ENCODE results near the gene VWA5B2. TPM values are rescaled to one million over a fixed set of nuclear protein-coding genes. Genes with fewer than 3 reads are reported as not detected.

Gene VWA5B2
- total RNA-seq, 2 experiments from 2014 or later = not detected

DNA sequence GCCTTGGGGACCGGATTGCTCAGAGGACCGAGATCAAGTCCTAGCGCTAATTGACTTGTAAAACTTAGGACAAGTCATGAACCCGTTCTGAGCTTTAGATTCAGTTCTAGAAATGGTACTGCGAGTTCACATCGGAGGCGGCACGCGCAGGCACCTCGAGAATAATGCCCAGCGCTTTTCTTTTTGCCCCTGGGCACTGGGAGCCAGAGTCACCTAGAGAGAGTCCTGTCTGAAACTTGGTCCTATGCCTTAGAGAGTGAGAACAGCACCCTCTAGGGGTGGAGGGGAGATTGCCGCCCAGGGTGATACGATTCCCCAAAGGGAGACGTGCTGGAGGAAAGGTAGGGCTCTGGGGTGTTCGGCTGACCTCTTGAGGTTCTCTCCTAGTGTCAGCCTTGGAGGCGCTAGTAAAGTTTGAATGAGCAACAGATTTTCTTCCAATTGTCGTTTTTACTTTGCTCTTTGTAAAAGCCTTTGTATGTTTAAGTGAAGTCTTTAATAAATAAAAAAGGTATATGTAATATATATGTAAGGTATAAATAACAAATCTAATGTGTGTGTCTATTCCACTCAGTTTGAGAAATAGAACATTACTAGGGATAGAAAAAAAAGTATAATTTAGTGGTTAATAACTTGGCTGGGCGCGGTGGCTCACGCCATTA, 20.9 kb downstream of the VWA5B2 start:
- Mint-ChIP-seq H3K4me1 (peaks cover 15% of the 10 kb centered on the region), H3K36me3 (ENCODE audit: low read depth) (no peaks in the 10 kb centered on the region), H3K4me3 (peak overlapping the region; percentile 83), H3K27ac (peak overlapping the region; percentile 89), H3K27me3 (no peaks in the 10 kb centered on the region), H3K9me3 (no peaks in the 10 kb centered on the region)
- peak; percentile 90 for DNase-seq
- CTCF ChIA-PET = interaction anchor here (0.6 to 1.4 kb wide), 28 partner anchors 10 to 375 kb away, joined by 3 to 24 read pairs (median 3); partner anchors contain the start of genes ABCF3, EIF2B5 and PARL
- POLR2A ChIA-PET = interaction anchor here (0.8 to 1.9 kb wide), 7 partner anchors 11 to 116 kb away, joined by 3 to 10 read pairs (median 4); partner anchors contain the start of genes CAMK2N2 and EIF2B5

DNA sequence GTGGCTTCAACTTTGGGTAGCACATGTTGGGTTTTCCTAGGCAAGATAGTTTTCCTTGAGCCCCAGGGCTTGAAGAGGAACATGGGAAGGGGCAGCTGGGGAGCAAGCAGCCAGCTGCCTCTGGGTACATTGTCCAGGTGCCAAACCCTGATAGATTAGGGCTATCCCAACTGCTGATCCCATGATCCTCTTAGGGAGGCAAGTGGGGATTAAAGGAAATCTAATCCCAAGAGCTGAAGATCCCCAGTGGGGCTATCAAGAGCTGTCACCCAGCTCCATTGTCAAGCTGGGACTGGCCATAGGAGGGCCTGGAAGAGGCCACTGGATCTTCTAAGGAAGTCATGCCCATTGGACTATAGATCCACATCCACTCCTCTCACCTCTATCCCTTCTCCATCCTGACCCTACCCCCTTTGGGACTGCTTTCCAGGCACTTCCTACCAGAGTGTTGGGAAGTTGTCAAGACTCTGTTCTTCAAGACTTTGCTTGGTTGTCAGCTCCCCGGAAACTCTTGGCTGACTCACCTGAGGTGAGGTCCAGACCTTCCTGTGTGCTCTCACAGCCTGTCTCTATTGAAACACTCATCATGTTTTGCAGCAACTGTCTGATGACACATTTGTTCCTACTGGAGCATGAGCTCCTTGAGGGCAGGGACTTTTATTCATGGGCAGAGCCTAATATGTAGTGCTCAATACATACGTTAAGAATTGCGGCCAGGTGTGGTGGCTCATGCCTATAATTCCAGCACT, 26.1 kb downstream of the VWA5B2 start:
- POLR2A ChIA-PET = interaction anchor here (0.6 to 1.0 kb wide), 3 partner anchors 27 to 620 kb away, joined by 3 to 5 read pairs (median 3); partner anchors contain the start of gene KLHL24

DNA sequence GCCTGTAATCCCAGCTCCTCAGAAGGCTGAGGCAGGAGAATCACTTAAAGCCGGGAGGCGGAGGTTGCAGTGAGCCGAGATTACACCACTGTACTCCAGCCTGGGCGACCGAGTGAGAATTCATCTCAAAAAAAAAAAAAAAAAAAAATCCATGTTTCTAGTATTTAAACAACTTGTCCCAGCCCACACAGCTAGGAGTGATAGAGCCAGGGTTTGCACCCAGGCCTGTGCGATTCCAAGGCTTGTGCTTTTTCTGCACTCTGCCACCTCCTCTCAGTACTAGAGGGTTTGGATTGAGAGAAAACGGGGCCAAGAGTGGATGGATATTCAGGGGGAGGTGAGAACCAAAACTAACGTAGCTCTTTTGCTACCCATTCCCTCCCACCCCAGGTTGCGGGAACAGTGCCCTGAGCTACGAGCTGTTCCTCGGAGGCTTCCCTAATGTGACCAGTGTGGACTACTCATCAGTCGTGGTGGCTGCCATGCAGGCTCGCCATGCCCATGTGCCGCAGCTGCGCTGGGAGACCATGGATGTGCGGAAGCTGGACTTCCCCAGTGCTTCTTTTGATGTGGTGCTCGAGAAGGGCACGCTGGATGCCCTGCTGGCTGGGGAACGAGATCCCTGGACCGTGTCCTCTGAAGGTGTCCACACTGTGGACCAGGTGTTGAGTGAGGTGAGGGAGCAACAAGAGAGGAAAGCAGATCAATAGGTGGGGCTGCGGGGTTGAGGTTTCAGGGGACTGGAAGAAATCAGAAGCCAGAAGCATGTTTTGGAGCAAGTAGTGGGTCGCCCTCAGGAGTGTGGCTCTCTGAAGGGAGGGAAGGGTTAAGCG, 27.9 kb downstream of the VWA5B2 start:
- Mint-ChIP-seq H3K4me3 (no peak overlapping the region), H3K4me1 (peaks cover 20% of the 10 kb centered on the region), H3K27me3 (peaks cover 23% of the 10 kb centered on the region), H3K27ac (no peak overlapping the region), H3K9me3 (no peaks in the 10 kb centered on the region), H3K36me3 (ENCODE audit: low read depth) (peaks cover 5% of the 10 kb centered on the region)
- ChIA-PET POLR2A (no interaction called here), CTCF (interaction anchor here (0.6 to 1.2 kb wide), 3 partner anchors 30 to 362 kb away, joined by 4 to 9 read pairs (median 4); no protein-coding TSS in a partner anchor)
- no peak for DNase-seq

More for the DNA sequence above, 26.1 kb downstream of the VWA5B2 start:
- Mint-ChIP-seq H3K27ac (no peak overlapping the region), H3K36me3 (ENCODE audit: low read depth) (peaks cover 5% of the 10 kb centered on the region), H3K27me3 (peaks cover 14% of the 10 kb centered on the region), H3K9me3 (no peaks in the 10 kb centered on the region), H3K4me3 (no peak overlapping the region), H3K4me1 (peaks cover 10% of the 10 kb centered on the region)
- CTCF ChIA-PET = interaction anchor here (0.6 to 4.5 kb wide), 4 partner anchors 9 to 271 kb away, joined by 3 to 23 read pairs (median 4); no protein-coding TSS in a partner anchor
- DNase-seq = no peak

DNA sequence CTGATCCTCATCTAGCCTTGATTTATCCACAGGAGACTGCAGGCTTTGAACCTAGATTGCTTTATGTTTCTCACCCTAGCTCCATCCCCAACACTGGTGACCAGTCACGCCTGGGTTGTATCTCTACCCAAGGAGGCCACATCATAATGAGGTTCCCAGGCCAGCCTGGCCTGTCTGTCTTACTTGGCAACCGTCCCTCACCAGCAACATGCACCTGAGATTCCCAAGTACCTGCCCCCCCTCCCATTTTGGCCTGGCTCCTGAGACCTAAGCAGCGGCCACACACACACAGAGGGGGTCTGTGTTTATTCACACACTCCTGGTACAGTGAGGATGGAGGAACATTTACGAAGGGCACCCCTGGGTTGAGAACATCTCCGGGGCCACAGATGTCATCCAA, 29.5 kb downstream of the VWA5B2 start:
- no peaks in the 10 kb centered on the region for H3K9me3 Mint-ChIP-seq
- peaks cover 25% of the 10 kb centered on the region for H3K4me1 Mint-ChIP-seq
- peaks cover 33% of the 10 kb centered on the region for H3K27me3 Mint-ChIP-seq
- H3K36me3 Mint-ChIP-seq (ENCODE audit: low read depth) = peaks cover 5% of the 10 kb centered on the region
- DNase-seq = no peak
- H3K4me3 Mint-ChIP-seq = no peak overlapping the region
- ChIA-PET POLR2A (no interaction called here), CTCF (no interaction called here)
- no peak overlapping the region for H3K27ac Mint-ChIP-seq

DNA sequence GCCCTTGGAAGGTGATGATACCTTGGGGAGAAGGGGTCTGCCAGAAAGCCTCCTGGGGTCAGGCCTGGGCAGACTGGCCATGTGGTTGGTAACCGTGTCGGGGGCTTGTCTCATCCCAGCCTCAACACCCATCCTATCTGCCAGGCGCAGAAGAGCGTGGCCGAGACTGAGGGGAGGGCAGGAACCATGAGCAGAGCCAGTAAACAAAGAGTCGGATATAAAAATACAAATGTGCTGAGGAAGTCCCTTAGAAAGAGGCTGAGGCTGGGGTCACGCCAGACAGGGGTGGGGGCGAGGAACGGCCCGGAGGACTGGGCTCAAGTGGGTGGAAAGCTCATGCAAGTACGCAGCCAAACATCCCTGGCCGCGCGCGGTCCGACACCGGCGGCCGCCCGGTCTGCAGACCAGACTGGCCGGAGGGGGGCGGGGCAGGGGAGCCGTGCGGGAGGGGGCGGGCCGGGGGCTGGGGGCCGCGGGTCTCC, 30.1 kb downstream of the VWA5B2 start:
- ChIA-PET POLR2A (interaction anchor here (1.0 to 2.7 kb wide), 2 partner anchors 9 to 19 kb away, joined by 3 to 10 read pairs; partner anchors contain the start of gene EEF1AKMT4), CTCF (interaction anchor here (1.5 kb wide), 1 partner anchor 9 kb away, joined by 6 read pairs; the partner anchor contains the start of gene EEF1AKMT4)
- Mint-ChIP-seq H3K27me3 (peaks cover 33% of the 10 kb centered on the region), H3K4me1 (peaks cover 25% of the 10 kb centered on the region), H3K4me3 (peak overlapping the region; percentile 34), H3K27ac (no peak overlapping the region), H3K9me3 (no peaks in the 10 kb centered on the region), H3K36me3 (ENCODE audit: low read depth) (peaks cover 5% of the 10 kb centered on the region)
- no peak for DNase-seq

DNA sequence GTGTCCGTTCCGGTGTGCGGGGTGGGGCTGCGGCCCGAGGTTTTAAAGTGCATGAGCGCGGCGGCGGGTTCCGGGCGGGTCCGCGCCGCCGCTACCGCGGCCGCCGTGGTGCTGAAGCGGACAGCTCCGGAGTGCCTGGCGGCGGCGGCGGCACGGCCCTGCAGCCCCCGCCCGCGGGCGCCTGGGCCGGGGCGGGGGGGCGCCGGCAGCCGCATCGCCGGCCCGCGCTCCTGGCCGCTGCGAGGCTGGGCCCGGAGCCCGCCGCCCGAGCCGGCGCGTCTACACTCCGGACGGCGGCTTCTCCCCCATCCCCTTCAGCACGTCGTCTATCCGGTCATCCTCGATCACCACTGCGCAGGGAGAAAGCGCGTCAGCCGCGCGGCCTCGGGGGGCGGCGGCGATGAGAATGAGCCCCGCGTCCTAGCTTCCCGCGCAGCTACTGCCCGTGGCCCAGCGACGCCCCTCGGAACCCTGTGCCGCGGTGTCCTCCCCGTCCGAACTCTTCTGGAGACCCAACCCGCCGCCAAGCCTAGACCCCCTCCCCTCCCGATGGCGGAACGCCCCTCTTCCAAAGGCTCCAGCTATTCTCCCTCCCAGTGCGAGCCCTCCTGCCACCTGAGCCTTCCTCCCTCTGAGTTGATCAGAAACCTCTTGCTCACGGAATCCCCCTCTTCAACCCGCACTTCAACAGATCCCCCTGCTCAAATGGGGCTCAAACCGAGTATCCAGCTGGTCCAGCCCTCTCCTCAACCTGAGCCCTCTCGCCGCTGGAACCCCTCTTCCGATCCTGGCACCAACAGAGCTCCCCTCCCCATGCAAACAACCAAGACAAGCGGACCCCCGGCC, 30.7 kb downstream of the VWA5B2 start:
- peak; percentile 43 for DNase-seq

DNA sequence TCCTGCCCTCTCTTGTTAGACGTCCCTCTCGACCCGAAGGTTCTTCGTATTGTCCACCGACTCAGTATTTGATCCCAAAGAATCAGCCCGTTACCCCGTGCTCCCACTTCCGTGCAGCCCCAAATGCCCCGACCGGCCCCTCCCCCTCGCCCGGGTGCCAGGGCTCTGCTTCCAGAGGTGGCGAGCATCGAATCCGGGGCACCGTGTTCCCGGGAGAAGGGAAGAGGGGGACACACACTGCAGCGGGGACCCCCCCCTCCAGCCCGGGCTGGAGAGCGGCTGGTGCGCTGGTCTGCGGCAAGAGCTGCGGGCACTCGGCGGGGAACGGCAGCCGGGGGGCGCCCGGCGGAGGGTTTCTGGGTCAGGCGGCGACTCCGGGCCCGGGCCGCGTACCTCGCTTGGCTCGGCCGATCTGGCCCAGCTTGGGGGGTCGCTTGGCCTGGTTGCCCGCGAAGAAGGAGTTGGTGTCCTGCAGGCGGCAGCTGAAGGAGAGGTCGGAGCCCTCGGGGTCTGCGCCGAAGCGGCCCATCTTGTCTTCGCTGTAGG, 31.4 kb downstream of the VWA5B2 start:
- CTCF ChIA-PET = interaction anchor here (1.5 kb wide), 1 partner anchor 11 kb away, joined by 6 read pairs; the partner anchor contains the start of gene EEF1AKMT4
- no peak overlapping the region for H3K27ac Mint-ChIP-seq
- POLR2A ChIA-PET = interaction anchor here (1.6 to 2.7 kb wide), 2 partner anchors 11 to 375 kb away, joined by 5 to 10 read pairs; partner anchors contain the start of gene EEF1AKMT4

More for the DNA sequence above, 30.7 kb downstream of the VWA5B2 start:
- no peak overlapping the region for H3K27ac Mint-ChIP-seq
- H3K36me3 Mint-ChIP-seq (ENCODE audit: low read depth) = peaks cover 5% of the 10 kb centered on the region
- H3K27me3 Mint-ChIP-seq = peaks cover 39% of the 10 kb centered on the region
- CTCF ChIA-PET = interaction anchor here (1.5 kb wide), 1 partner anchor 10 kb away, joined by 6 read pairs; the partner anchor contains the start of gene EEF1AKMT4
- POLR2A ChIA-PET = interaction anchor here (1.0 to 2.7 kb wide), 3 partner anchors 10 to 375 kb away, joined by 3 to 10 read pairs (median 5); partner anchors contain the start of gene EEF1AKMT4
- peaks cover 25% of the 10 kb centered on the region for H3K4me1 Mint-ChIP-seq
- H3K9me3 Mint-ChIP-seq = no peaks in the 10 kb centered on the region
- peak overlapping the region; percentile 62 for H3K4me3 Mint-ChIP-seq

DNA sequence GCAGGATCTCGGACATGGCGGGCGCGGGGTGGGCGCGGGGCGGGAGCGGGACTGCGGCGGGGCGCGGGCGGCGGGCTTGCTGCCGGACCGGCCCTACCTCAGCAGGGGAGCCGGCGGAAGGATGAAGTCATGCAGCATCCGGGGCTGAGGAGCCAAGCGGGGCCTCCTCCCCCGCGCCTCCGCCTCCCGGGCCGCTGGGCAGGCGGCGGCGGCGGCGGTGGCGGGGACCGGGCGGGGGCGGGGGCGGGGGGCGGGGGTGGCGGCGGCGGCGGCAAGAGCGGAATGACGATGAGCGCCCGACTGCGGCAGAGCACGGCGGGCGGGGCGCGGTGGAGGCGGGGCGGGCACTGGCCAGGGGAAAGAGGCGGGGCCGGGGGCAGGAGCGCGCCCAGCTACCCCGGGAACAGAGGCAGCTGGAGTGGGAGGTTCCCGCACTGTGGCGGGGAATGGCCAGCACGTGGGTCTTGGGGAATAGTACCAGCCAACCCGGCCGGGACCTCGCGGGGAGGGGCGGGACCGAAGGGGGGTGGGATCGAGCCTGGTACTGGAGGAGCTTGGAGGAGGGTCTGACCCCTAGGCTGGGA, 32.0 kb downstream of the VWA5B2 start, which contains the start of gene CAMK2N2:
TSS of gene CAMK2N2 (minus strand) at position 284 of the 584 bp plus-strand sequence. CDS start at position 16, 268 bp downstream.
- Mint-ChIP-seq H3K9me3 (no peaks in the 10 kb centered on the region), H3K4me3 (peak within 1 kb of the TSS; percentile 77), H3K27ac (no peak within 1 kb of the TSS), H3K36me3 (ENCODE audit: low read depth) (peaks cover 5% of the 10 kb centered on the region), H3K4me1 (peaks cover 21% of the 10 kb centered on the region), H3K27me3 (peaks cover 41% of the 10 kb centered on the region)
- CTCF ChIA-PET = interaction anchor here (1.3 kb wide), 1 partner anchor 15 kb away, joined by 3 read pairs; no protein-coding TSS in a partner anchor
- DNase-seq = peak; percentile 59
- POLR2A ChIA-PET = interaction anchor here (1.6 to 2.7 kb wide), 2 partner anchors 11 to 376 kb away, joined by 5 to 10 read pairs; partner anchors contain the start of gene EEF1AKMT4

More for the DNA sequence above, 31.4 kb downstream of the VWA5B2 start:
- no peaks in the 10 kb centered on the region for H3K9me3 Mint-ChIP-seq
- H3K4me3 Mint-ChIP-seq = peak overlapping the region; percentile 62
- peaks cover 41% of the 10 kb centered on the region for H3K27me3 Mint-ChIP-seq
- no peak for DNase-seq
- H3K4me1 Mint-ChIP-seq = peaks cover 21% of the 10 kb centered on the region
- peaks cover 5% of the 10 kb centered on the region for H3K36me3 Mint-ChIP-seq (ENCODE audit: low read depth)

DNA sequence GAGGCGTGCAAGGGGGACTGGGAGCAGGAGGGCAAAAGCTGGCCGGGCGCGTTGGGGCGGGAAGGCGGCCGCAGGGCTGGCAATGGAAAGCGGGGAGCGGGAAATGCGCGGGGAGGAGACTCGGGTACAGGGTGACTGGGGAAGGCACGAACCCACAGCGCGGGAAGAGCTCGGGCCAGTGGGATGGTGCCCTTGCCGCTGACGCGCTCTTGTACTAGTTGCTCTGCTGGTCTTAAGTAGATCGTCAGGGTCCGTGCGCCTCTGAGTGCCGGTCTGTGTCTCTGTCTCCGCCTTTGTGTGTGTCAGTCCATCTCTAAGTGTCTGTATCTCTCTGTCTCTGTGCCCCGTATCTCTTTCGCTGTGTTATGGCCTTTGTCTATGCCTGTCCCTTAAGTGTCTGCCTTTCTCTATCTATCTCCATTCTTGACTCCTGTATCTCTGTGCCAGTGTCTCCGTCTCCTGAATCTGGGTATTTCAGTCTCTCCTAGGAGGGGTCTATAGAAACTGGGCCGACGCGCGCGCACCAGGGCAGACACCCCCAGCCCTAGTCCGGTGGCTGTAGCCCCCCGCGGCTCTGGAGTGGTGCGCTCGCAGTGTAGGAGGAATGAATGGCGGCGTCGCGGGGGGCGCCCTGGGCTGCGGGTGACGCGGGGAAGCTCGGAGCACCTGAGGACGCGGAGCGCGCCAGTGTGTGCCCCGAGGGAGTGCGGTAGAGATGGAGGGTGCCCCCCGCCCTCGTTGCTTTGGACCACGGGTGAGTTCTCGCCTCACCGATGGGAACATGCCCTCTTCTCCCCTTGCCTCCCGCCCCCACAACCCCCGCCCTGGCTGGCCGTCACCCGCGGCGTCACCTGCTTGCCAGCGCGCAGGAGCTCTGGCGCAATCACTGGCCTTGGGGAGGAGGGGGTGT, 32.7 kb downstream of the VWA5B2 start:
- Mint-ChIP-seq H3K4me3 (peak overlapping the region; percentile 77), H3K9me3 (no peaks in the 10 kb centered on the region), H3K27ac (no peak overlapping the region), H3K4me1 (peaks cover 21% of the 10 kb centered on the region), H3K36me3 (ENCODE audit: low read depth) (peaks cover 5% of the 10 kb centered on the region), H3K27me3 (peaks cover 42% of the 10 kb centered on the region)
- DNase-seq = no peak
- ChIA-PET CTCF (interaction anchor here (1.2 to 1.3 kb wide), 2 partner anchors 15 to 34 kb away, joined by 3 to 4 read pairs; no protein-coding TSS in a partner anchor), POLR2A (interaction anchor here (2.7 kb wide), 1 partner anchor 12 kb away, joined by 10 read pairs; the partner anchor contains the start of gene EEF1AKMT4)

DNA sequence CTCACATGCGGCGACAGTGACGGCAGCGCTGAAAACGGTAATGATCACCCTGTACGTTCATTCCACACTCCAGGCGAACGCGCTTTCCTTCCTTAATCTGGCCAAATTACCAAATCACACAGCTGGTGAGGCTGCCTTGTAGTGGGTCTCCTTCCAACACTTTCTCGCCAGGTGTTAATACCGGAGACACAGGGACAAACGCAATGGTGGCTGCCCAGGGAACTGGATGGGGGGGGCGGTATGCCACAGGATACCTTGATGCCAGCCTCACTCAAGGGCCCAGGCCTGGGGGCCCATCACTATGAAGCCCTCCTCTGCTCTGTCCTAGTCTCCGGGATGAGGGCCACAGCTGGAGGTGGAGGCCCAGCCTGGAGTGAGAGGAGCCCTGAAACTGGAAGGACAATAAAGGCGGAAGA, 33.4 kb downstream of the VWA5B2 start:
- Mint-ChIP-seq H3K36me3 (ENCODE audit: low read depth) (peaks cover 5% of the 10 kb centered on the region), H3K27me3 (peaks cover 48% of the 10 kb centered on the region), H3K27ac (no peak overlapping the region), H3K4me3 (peak overlapping the region; percentile 68), H3K4me1 (peaks cover 21% of the 10 kb centered on the region), H3K9me3 (no peaks in the 10 kb centered on the region)
- ChIA-PET POLR2A (no interaction called here), CTCF (interaction anchor here (1.2 to 1.3 kb wide), 2 partner anchors 16 to 35 kb away, joined by 3 to 4 read pairs; no protein-coding TSS in a partner anchor)
- DNase-seq = no peak

Measured in activated CD4-positive, alpha-beta memory T cell treated with anti-CD3 and anti-CD28 coated beads, Interleukin-2, amount 10 ng/mL, durations not matched to agents 7 days and 5 days (primary cell).